ENCODE data around the gene MICAL3.

Gene MICAL3

DNA sequence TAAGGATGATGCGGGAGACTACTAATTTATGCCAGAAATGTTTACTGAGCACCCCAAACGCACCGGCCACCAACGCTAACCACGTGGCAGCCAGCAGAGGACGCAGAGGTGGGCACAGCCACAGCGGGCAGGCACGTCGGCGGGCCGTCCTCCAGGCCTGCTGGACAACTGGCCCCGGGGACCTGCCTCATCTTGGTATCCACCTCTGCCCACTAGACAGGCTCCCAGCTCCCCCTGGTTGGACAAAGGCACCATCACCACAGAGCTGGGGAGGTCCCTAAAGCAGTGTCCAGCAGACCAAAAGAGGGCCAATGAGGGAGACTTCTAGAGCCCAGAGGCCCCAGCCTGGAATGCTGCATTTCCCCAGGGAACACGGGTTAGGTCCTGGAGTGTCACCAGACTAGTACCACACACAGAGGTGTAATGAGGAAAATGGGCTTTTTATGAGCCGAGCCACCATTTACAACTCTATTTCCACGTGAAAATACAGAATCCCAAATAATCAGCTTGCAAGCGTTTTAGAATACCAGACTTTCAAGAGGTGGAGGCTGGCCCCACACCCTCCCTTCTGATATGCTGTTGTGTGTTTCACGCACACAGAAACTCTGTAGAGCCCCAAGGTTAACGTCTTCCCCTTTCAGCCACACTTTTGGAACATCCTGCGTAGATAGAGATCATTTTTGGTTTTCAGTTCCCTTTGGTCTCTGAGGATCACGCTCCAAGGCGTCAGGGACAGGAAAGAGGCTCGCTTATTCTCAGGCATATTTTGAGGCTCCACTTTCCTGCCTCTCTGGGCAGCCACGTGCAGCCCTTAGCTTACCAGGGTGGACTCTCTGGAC is 226.4 kb downstream of the MICAL3 start:
- H3K27me3 Mint-ChIP-seq = no peaks in the 10 kb centered on the region
- peak; percentile 65 to 72 for ATAC-seq (replicated peaks)
- H3K4me3 Mint-ChIP-seq = peak overlapping the region; percentile 3 to 43
- peaks cover 61 to 94% of the 10 kb centered on the region in 2 donors for H3K4me1 Mint-ChIP-seq
- no peaks in the 10 kb centered on the region for H3K9me3 Mint-ChIP-seq
- peak overlapping the region; percentile 100 for H3K27ac Mint-ChIP-seq
- DNase-seq = peak; percentile 84
- peaks cover 38 to 67% of the 10 kb centered on the region in 2 donors for H3K36me3 Mint-ChIP-seq

DNA sequence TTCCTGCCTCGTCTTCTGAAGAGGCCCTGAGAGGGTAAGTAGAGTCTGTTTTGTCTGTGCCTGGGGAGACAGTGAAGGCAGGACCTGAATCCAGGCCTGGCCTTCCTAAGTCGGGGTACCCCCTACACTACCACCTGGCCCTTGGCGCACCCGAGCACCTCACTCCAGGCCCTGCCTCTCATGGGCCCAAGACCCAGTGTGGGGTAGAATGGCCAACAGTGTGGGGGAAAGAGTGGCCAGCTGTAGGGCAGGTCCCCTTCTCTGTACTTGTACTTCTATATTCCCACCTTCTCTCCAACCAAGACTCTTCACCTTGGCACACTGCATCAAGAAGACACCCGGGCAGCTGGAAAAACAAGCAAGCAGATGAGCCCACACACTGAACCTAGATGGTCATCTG is 227.7 kb downstream of the MICAL3 start:
- peak overlapping the region; percentile 100 for H3K27ac Mint-ChIP-seq
- no peak for DNase-seq
- no peaks in the 10 kb centered on the region for H3K9me3 Mint-ChIP-seq
- H3K36me3 Mint-ChIP-seq = peaks cover 30 to 64% of the 10 kb centered on the region in 2 donors
- no peak for ATAC-seq (replicated peaks)
- H3K4me3 Mint-ChIP-seq = peak overlapping the region; percentile 61 to 73
- H3K27me3 Mint-ChIP-seq = no peaks in the 10 kb centered on the region
- peaks cover 55 to 94% of the 10 kb centered on the region in 2 donors for H3K4me1 Mint-ChIP-seq

GRCh38 chr22:17795661-17796548 is 228.5 kb downstream of the MICAL3 start:
- DNase-seq (peak; percentile 61), ATAC-seq (replicated peaks) (peak; percentile 42 to 50)
- Mint-ChIP-seq H3K36me3 (peaks cover 34 to 67% of the 10 kb centered on the region in 2 donors), H3K4me3 (peak overlapping the region; percentile 61 to 73), H3K9me3 (no peaks in the 10 kb centered on the region), H3K27ac (peak overlapping the region; percentile 100), H3K4me1 (peaks cover 59 to 89% of the 10 kb centered on the region in 2 donors), H3K27me3 (no peaks in the 10 kb centered on the region)

DNA sequence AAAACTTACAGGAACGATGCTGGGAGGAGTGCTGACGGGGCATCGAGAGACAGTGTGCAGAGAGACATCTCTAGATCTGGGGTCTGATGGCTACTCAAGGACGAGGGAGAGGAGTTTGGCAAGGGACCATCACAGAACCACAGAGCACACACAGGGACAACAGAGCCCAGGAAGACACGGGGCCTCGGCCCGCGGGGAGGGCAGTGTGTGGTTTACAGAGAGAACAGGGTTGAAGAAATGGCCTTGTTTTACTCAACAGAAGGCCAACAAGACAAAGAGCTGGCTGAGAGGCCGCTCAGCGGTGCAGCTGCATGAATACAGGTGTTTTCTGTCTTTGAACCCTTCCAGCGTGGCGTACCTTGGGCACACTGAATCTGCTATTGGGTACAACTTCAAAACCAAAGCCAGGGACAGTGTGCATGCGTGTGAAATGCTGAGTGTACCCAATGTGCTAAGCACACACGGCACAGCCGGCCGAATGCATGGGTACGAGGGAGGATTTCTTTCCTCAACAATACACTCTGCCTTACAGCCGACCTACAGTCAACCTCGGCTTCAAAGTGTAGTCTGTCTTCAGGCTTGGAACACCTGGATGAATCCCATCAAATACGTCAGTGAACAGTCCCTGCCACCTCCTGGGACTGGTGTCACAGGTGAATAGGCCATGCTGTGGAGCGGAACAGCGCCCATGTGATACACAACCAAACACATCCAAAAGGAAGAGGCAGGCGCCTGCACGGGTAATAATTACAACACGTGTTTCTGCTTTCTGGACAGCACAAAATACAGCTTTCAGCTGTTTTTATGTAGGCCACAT is 229.4 kb downstream of the MICAL3 start:
- Mint-ChIP-seq H3K4me3 (peak overlapping the region; percentile 41 to 61), H3K27ac (peak overlapping the region; percentile 100), H3K27me3 (no peaks in the 10 kb centered on the region), H3K36me3 (peaks cover 39 to 73% of the 10 kb centered on the region in 2 donors), H3K4me1 (peaks cover 49 to 79% of the 10 kb centered on the region in 2 donors), H3K9me3 (no peaks in the 10 kb centered on the region)
- ATAC-seq (replicated peaks) = no peak
- DNase-seq = no peak

DNA sequence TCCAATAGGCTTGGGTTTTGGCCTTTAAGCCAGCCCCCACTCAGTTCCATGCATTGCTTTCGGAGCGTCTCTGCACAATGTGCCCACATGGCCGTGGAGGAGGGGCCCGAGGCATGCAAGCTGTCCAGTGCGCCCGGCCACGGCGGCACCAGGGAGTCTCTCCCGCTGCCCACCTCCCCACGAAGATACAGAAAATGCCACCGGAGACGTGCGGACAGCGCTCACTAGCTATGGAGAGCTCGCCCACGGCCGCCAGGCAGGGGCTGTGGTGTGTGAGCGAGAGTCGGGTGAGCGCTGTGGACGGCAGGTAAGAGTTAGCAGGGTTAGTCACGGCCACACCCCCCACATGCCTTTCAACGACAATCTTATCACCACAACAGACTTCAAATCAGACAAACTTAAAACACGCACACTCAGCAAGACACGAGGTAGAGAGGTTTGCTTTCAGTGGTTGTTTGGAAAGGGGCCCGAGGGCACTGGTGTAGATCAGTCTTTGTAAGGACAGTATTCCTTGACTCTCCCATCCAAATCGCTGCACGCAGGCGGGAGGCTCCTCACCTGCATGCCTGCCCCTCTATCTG is 231.4 kb downstream of the MICAL3 start:
- Mint-ChIP-seq H3K36me3 (peaks cover 40 to 80% of the 10 kb centered on the region in 2 donors), H3K9me3 (no peaks in the 10 kb centered on the region), H3K27me3 (no peaks in the 10 kb centered on the region), H3K27ac (peak overlapping the region; percentile 100), H3K4me3 (no peak overlapping the region), H3K4me1 (peaks cover 43 to 62% of the 10 kb centered on the region in 2 donors)
- no peak for DNase-seq
- no peak for ATAC-seq (replicated peaks)

DNA sequence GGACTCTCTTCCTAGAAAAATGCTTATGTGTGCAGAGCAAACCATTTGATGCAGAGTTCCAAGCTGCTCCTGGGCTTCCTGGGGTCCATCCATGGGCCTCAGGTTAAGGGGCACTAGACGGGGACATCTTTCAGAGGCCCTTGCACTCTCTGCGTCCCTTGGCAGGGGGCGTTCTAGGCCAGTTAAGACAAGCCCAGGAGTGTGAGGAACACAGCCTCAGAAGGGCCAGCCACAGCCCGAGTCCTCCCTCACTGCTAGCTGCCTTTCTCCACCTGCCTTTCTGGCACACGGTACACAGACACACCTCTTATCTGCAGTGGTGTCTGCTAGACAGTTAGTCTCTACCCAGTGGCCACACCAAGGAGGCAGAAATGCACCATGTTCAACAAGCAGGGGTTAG is 232.1 kb downstream of the MICAL3 start:
- DNase-seq = no peak
- H3K36me3 Mint-ChIP-seq = peaks cover 40 to 81% of the 10 kb centered on the region in 2 donors
- peak overlapping the region; percentile 100 for H3K27ac Mint-ChIP-seq
- no peaks in the 10 kb centered on the region for H3K9me3 Mint-ChIP-seq
- peaks cover 43 to 56% of the 10 kb centered on the region in 2 donors for H3K4me1 Mint-ChIP-seq
- no peak for ATAC-seq (replicated peaks)
- no peak overlapping the region for H3K4me3 Mint-ChIP-seq
- no peaks in the 10 kb centered on the region for H3K27me3 Mint-ChIP-seq

- Mint-ChIP-seq H3K27ac (peak overlapping the region; percentile 100), H3K4me1 (peaks cover 39 to 56% of the 10 kb centered on the region in 2 donors), H3K9me3 (no peaks in the 10 kb centered on the region), H3K36me3 (peaks cover 31 to 81% of the 10 kb centered on the region in 2 donors), H3K27me3 (no peaks in the 10 kb centered on the region), H3K4me3 (no peak overlapping the region)
- ATAC-seq (replicated peaks) (no peak), DNase-seq (no peak)
These were observed 233.2 kb downstream of the MICAL3 start for GRCh38 chr22:17791196-17791595.

GRCh38 chr22:17789379-17790200 is 234.8 kb downstream of the MICAL3 start:
- ATAC-seq (replicated peaks) (no peak), DNase-seq (no peak)
- Mint-ChIP-seq H3K27me3 (no peaks in the 10 kb centered on the region), H3K4me1 (peaks cover 30 to 46% of the 10 kb centered on the region in 2 donors), H3K27ac (peak overlapping the region; percentile 82), H3K4me3 (peak overlapping the region in 1 of 2 donors; percentile 28), H3K36me3 (peaks cover 29 to 72% of the 10 kb centered on the region in 2 donors), H3K9me3 (no peaks in the 10 kb centered on the region)

- H3K27ac Mint-ChIP-seq = peak overlapping the region; percentile 88
- H3K4me1 Mint-ChIP-seq = peaks cover 23 to 44% of the 10 kb centered on the region in 2 donors
- no peak overlapping the region for H3K4me3 Mint-ChIP-seq
- no peaks in the 10 kb centered on the region for H3K9me3 Mint-ChIP-seq
- H3K27me3 Mint-ChIP-seq = no peaks in the 10 kb centered on the region
- H3K36me3 Mint-ChIP-seq = peaks cover 30 to 66% of the 10 kb centered on the region in 2 donors
- ATAC-seq (replicated peaks) = no peak
- DNase-seq = no peak
These were observed 235.6 kb downstream of the MICAL3 start for GRCh38 chr22:17788528-17789378.

GRCh38 chr22:17787716-17788330 is 236.5 kb downstream of the MICAL3 start:
- Mint-ChIP-seq H3K9me3 (no peaks in the 10 kb centered on the region), H3K36me3 (peaks cover 25 to 61% of the 10 kb centered on the region in 2 donors), H3K27ac (peak overlapping the region; percentile 88), H3K4me3 (no peak overlapping the region), H3K27me3 (no peaks in the 10 kb centered on the region), H3K4me1 (peaks cover 21 to 44% of the 10 kb centered on the region in 2 donors)
- ATAC-seq (replicated peaks) (no peak), DNase-seq (no peak)

DNA sequence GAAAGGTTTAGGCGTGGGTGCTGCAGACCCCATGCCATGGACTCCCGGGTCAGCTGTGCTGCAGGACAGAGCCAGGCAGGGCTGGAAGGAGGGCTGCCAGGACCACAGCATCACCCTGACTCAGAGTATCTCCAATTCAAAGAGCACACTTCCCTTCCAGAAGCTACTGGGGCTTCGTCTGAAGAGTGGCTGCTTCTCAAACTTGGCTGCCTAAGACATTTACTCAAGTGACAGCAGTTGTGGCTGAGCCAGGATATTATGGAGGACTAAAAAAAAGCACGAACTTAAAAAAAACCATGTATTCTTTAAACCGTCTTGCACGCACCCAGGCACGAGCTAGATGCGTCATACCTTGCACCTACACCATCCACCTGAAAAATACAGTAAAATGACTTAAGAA is 237.1 kb downstream of the MICAL3 start:
- Mint-ChIP-seq H3K4me3 (no peak overlapping the region), H3K27ac (peak overlapping the region; percentile 91), H3K4me1 (peaks cover 23 to 44% of the 10 kb centered on the region in 2 donors), H3K9me3 (no peaks in the 10 kb centered on the region), H3K36me3 (peaks cover 29 to 64% of the 10 kb centered on the region in 2 donors), H3K27me3 (no peaks in the 10 kb centered on the region)
- ATAC-seq (replicated peaks) (no peak), DNase-seq (no peak)

Measured in stimulated activated naive B cell treated with anti-CD40 and anti-IgM and Interleukin-4, amounts not matched to agents 10 μg/mL and 1 μg/mL and 100 μg/mL, for 72 hours (primary cell).